ENCODE measurements around the gene SHMT2. TPM values are rescaled to one million over a fixed set of nuclear protein-coding genes. Genes with fewer than 3 reads are reported as not detected.

Gene SHMT2
- total and polyA plus RNA-seq, 4 donors = 34.3 to 59.1 (median 51.9) TPM

- intact Hi-C loops (cut with DNase I) = no loop called here
- H3K4me3 ChIP-seq (ENCODE audit: low read length in 2 of 2) = no peak overlapping the region
- no peaks in the 10 kb centered on the region for H3K27me3 ChIP-seq (ENCODE audit: control insufficient read depth in 1 of 2, insufficient read depth in 2 of 2, low read length in 1 of 2)
- no peaks in the 10 kb centered on the region for H3K4me1 ChIP-seq (ENCODE audit: control insufficient read depth in 1 of 2, insufficient read depth in 2 of 2, low read length in 2 of 2)
- no peaks in the 10 kb centered on the region for H3K9me3 ChIP-seq (ENCODE audit: control insufficient read depth, low read length)
- H3K27ac ChIP-seq (ENCODE audit: low read depth in 1 of 2, low read length in 2 of 2) = no peak overlapping the region
- DNase-seq (no peak), ATAC-seq (ENCODE audit: low FRiP score) (no peak)
- WGBS, 2 donors = 54 to 59% methylated on average over 24 of the region's 24 CpGs
- H3K36me3 ChIP-seq (ENCODE audit: control insufficient read depth in 1 of 2, insufficient read depth in 2 of 2, low read length in 1 of 2) = no peaks in the 10 kb centered on the region
Observed at GRCh38 chr12:57221169-57221917, 8.2 kb upstream of the SHMT2 start.

- intact Hi-C loops (cut with DNase I) = no loop called here
- Histone ChIP-seq H3K27ac (ENCODE audit: low read depth in 1 of 2, low read length in 2 of 2) (no peak overlapping the region), H3K27me3 (ENCODE audit: control insufficient read depth in 1 of 2, insufficient read depth in 2 of 2, low read length in 1 of 2) (no peaks in the 10 kb centered on the region), H3K4me1 (ENCODE audit: control insufficient read depth in 1 of 2, insufficient read depth in 2 of 2, low read length in 2 of 2) (no peaks in the 10 kb centered on the region), H3K9me3 (ENCODE audit: control insufficient read depth, low read length) (no peaks in the 10 kb centered on the region), H3K36me3 (ENCODE audit: control insufficient read depth in 1 of 2, insufficient read depth in 2 of 2, low read length in 1 of 2) (no peaks in the 10 kb centered on the region), H3K4me3 (ENCODE audit: low read length in 2 of 2) (no peak overlapping the region)
- DNase-seq = no peak
- ATAC-seq (ENCODE audit: low FRiP score) = no peak
- 75 to 81% methylated on average over 13 of the region's 13 CpGs for WGBS, 2 donors
Observed at GRCh38 chr12:57222286-57223190, 7.0 kb upstream of the SHMT2 start.

- Histone ChIP-seq H3K27me3 (ENCODE audit: control insufficient read depth in 1 of 2, insufficient read depth in 2 of 2, low read length in 1 of 2) (no peaks in the 10 kb centered on the region), H3K36me3 (ENCODE audit: control insufficient read depth in 1 of 2, insufficient read depth in 2 of 2, low read length in 1 of 2) (no peaks in the 10 kb centered on the region), H3K4me1 (ENCODE audit: control insufficient read depth in 1 of 2, insufficient read depth in 2 of 2, low read length in 2 of 2) (no peaks in the 10 kb centered on the region), H3K27ac (ENCODE audit: low read depth in 1 of 2, low read length in 2 of 2) (no peak overlapping the region), H3K9me3 (ENCODE audit: control insufficient read depth, low read length) (no peaks in the 10 kb centered on the region), H3K4me3 (ENCODE audit: low read length in 2 of 2) (no peak overlapping the region)
- 82% methylated on average over 22 of the region's 22 CpGs for WGBS, 2 donors
- intact Hi-C loops (cut with DNase I) = no loop called here
- no peak for ATAC-seq (ENCODE audit: low FRiP score)
- DNase-seq = no peak
Observed at GRCh38 chr12:57223191-57224165, 6.0 kb upstream of the SHMT2 start.

GRCh38 chr12:57224278-57224972, 5.1 kb upstream of the SHMT2 start:
- Histone ChIP-seq H3K9me3 (ENCODE audit: control insufficient read depth, low read length) (no peaks in the 10 kb centered on the region), H3K36me3 (ENCODE audit: control insufficient read depth in 1 of 2, insufficient read depth in 2 of 2, low read length in 1 of 2) (no peaks in the 10 kb centered on the region), H3K27me3 (ENCODE audit: control insufficient read depth in 1 of 2, insufficient read depth in 2 of 2, low read length in 1 of 2) (no peaks in the 10 kb centered on the region), H3K27ac (ENCODE audit: low read depth in 1 of 2, low read length in 2 of 2) (no peak overlapping the region), H3K4me1 (ENCODE audit: control insufficient read depth in 1 of 2, insufficient read depth in 2 of 2, low read length in 2 of 2) (no peaks in the 10 kb centered on the region), H3K4me3 (ENCODE audit: low read length in 2 of 2) (no peak overlapping the region)
- WGBS, 2 donors = 76 to 79% methylated on average over 30 of the region's 30 CpGs
- no peak for DNase-seq
- intact Hi-C loops (cut with DNase I) = no loop called here
- no peak for ATAC-seq (ENCODE audit: low FRiP score)

- ATAC-seq (ENCODE audit: low FRiP score) = no peak
- WGBS, 2 donors = 32 to 50% methylated on average over 57 to 61 of the region's 61 CpGs
Observed at GRCh38 chr12:57224973-57225679, 4.4 kb upstream of the SHMT2 start.

GRCh38 chr12:57225680-57226210, 3.8 kb upstream of the SHMT2 start:
- intact Hi-C loops (cut with DNase I) = no loop called here
- no peaks in the 10 kb centered on the region for H3K36me3 ChIP-seq (ENCODE audit: control insufficient read depth in 1 of 2, insufficient read depth in 2 of 2, low read length in 1 of 2)
- H3K27ac ChIP-seq (ENCODE audit: low read depth in 1 of 2, low read length in 2 of 2) = no peak overlapping the region
- H3K27me3 ChIP-seq (ENCODE audit: control insufficient read depth in 1 of 2, insufficient read depth in 2 of 2, low read length in 1 of 2) = no peaks in the 10 kb centered on the region
- WGBS, 2 donors = 77% methylated on average over 18 of the region's 18 CpGs
- no peaks in the 10 kb centered on the region for H3K4me1 ChIP-seq (ENCODE audit: control insufficient read depth in 1 of 2, insufficient read depth in 2 of 2, low read length in 2 of 2)
- H3K4me3 ChIP-seq (ENCODE audit: low read length in 2 of 2) = no peak overlapping the region
- DNase-seq (no peak), ATAC-seq (ENCODE audit: low FRiP score) (no peak)
- H3K9me3 ChIP-seq (ENCODE audit: control insufficient read depth, low read length) = no peaks in the 10 kb centered on the region

More at GRCh38 chr12:57224973-57225679, 4.4 kb upstream of the SHMT2 start:
- H3K27ac ChIP-seq (ENCODE audit: low read depth in 1 of 2, low read length in 2 of 2) = no peak overlapping the region
- no peak overlapping the region for H3K4me3 ChIP-seq (ENCODE audit: low read length in 2 of 2)
- DNase-seq = peak in 1 of 2 donors; percentile 69
- H3K9me3 ChIP-seq (ENCODE audit: control insufficient read depth, low read length) = no peaks in the 10 kb centered on the region
- intact Hi-C loops (cut with DNase I) = no loop called here
- H3K27me3 ChIP-seq (ENCODE audit: control insufficient read depth in 1 of 2, insufficient read depth in 2 of 2, low read length in 1 of 2) = no peaks in the 10 kb centered on the region
- no peaks in the 10 kb centered on the region for H3K4me1 ChIP-seq (ENCODE audit: control insufficient read depth in 1 of 2, insufficient read depth in 2 of 2, low read length in 2 of 2)
- H3K36me3 ChIP-seq (ENCODE audit: control insufficient read depth in 1 of 2, insufficient read depth in 2 of 2, low read length in 1 of 2) = no peaks in the 10 kb centered on the region

- H3K9me3 ChIP-seq (ENCODE audit: control insufficient read depth, low read length) = no peaks in the 10 kb centered on the region
- H3K36me3 ChIP-seq (ENCODE audit: control insufficient read depth in 1 of 2, insufficient read depth in 2 of 2, low read length in 1 of 2) = no peaks in the 10 kb centered on the region
- no peak overlapping the region for H3K27ac ChIP-seq (ENCODE audit: low read depth in 1 of 2, low read length in 2 of 2)
- DNase-seq (no peak), ATAC-seq (ENCODE audit: low FRiP score) (no peak)
- intact Hi-C loops (cut with DNase I) = no loop called here
- 19 to 23% methylated on average over 28 to 35 of the region's 35 CpGs for whole genome bisulfite sequencing, 2 donors
- no peaks in the 10 kb centered on the region for H3K4me1 ChIP-seq (ENCODE audit: control insufficient read depth in 1 of 2, insufficient read depth in 2 of 2, low read length in 2 of 2)
- H3K4me3 ChIP-seq (ENCODE audit: low read length in 2 of 2) = no peak overlapping the region
- H3K27me3 ChIP-seq (ENCODE audit: control insufficient read depth in 1 of 2, insufficient read depth in 2 of 2, low read length in 1 of 2) = no peaks in the 10 kb centered on the region
Observed at GRCh38 chr12:57226588-57227314, 2.8 kb upstream of the SHMT2 start.

Measured in aorta (tissue), 5 donors.